ENCODE data around the gene SMCO2. TPM values are rescaled to one million over a fixed set of nuclear protein-coding genes. Genes with fewer than 3 reads are reported as not detected.
A peak's percentile ranks its signal among the peaks of the same experiment; 100 is the strongest.
"Not testable (repeated sequence)": the region's sequence is repeated elsewhere in the genome, so short reads cannot be mapped to it uniquely, and the experiment has no call there.

The SMCO2 gene
- total and polyA plus RNA-seq, 9 donors: not detected

GRCh38 chr12:27541031-27541719 is 94.6 kb downstream of the SMCO2 start:
- 32 to 62% (median 45%) methylated on average over 8 of the region's 8 CpGs for WGBS, 3 donors
- Histone ChIP-seq H3K4me1 (ENCODE audit: insufficient read depth) (peaks cover 34% of the 10 kb centered on the region), H3K27ac (peak overlapping the region in 1 of 2 donors; percentile 7), H3K36me3 (no peaks in the 10 kb centered on the region), H3K9me3 (no peaks in the 10 kb centered on the region), H3K27me3 (no peaks in the 10 kb centered on the region), H3K4me3 (no peak overlapping the region)
- intact Hi-C loops (cut with DNase I): no loop called here
- DNase-seq: no peak
- TF ChIP-seq EP300 (IDR thresholded peaks at IDR 0.05): no peak
- TF ChIP-seq, protein P1, sequence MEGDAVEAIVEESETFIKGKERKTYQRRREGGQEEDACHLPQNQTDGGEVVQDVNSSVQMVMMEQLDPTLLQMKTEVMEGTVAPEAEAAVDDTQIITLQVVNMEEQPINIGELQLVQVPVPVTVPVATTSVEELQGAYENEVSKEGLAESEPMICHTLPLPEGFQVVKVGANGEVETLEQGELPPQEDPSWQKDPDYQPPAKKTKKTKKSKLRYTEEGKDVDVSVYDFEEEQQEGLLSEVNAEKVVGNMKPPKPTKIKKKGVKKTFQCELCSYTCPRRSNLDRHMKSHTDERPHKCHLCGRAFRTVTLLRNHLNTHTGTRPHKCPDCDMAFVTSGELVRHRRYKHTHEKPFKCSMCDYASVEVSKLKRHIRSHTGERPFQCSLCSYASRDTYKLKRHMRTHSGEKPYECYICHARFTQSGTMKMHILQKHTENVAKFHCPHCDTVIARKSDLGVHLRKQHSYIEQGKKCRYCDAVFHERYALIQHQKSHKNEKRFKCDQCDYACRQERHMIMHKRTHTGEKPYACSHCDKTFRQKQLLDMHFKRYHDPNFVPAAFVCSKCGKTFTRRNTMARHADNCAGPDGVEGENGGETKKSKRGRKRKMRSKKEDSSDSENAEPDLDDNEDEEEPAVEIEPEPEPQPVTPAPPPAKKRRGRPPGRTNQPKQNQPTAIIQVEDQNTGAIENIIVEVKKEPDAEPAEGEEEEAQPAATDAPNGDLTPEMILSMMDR (IDR thresholded peaks at IDR 0.05): no peak
- TF ChIP-seq POLR2A (IDR thresholded peaks at IDR 0.05): no peak

DNA sequence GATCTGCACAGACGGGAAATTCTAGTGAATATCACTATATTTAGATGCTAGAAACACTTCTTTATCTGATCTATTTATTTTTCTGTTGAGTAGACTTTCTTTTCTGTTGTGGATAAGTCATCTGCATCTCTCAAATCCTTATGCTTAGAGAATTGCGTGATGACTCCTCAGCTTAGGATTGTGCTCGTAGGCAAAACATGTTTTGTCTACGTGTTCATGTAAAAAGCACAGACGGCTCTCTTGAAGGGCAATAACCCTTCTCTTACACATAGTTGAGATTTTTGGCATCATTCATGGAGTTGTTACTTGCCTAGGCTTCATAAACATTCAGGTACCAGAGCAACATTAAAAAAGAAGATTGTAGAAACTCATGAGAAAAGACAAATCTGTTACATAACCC is 96.1 kb downstream of the SMCO2 start:
- H3K9me3 ChIP-seq: no peaks in the 10 kb centered on the region
- WGBS, 3 donors: 9 to 21% (median 13%) methylated on average over 5 of the region's 5 CpGs
- H3K4me3 ChIP-seq: no peak overlapping the region
- H3K27ac ChIP-seq: peak overlapping the region in 1 of 2 donors; percentile 35
- DNase-seq: no peak
- TF ChIP-seq, protein P1 (IDR thresholded peaks at IDR 0.05): no peak
- TF ChIP-seq EP300 (IDR thresholded peaks at IDR 0.05): no peak
- TF ChIP-seq POLR2A (IDR thresholded peaks at IDR 0.05): no peak
- no peaks in the 10 kb centered on the region for H3K36me3 ChIP-seq
- peaks cover 42% of the 10 kb centered on the region for H3K4me1 ChIP-seq (ENCODE audit: insufficient read depth)
- no peaks in the 10 kb centered on the region for H3K27me3 ChIP-seq
- intact Hi-C loops (cut with DNase I): no loop called here

DNA sequence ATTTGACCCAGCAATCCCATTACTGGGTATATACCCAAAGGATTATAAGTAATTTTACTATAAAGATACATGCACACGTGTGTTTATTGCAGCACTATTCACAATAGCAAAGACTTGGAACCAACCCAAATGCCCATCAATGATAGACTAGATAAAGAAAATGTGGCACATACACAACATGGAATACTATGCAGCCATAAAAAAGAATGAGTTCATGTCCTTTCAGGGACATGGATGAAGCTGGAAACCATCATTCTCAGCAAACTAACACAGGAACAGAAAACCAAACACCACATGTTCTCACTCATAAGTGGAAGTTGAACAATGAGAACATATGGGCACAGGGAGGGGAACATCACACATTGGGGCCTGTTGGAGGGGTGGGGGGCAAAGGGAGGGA is 98.3 kb downstream of the SMCO2 start:
- DNase-seq; H3K27me3 ChIP-seq; intact Hi-C loops (cut with DNase I); H3K4me3 ChIP-seq; H3K36me3 ChIP-seq; H3K9me3 ChIP-seq: not testable (repeated sequence)
- peaks cover 43% of the 10 kb centered on the region for H3K4me1 ChIP-seq (ENCODE audit: insufficient read depth)
- H3K27ac ChIP-seq: peak overlapping the region in 1 of 2 donors; percentile 84
- WGBS, 3 donors: 94 to 100% (median 98%) methylated on average over 1 of the region's 1 CpG

- intact Hi-C loops (cut with DNase I): no loop called here
- no peak overlapping the region for H3K4me3 ChIP-seq
- 58 to 77% (median 70%) methylated on average over 9 of the region's 9 CpGs for WGBS, 3 donors
- peak overlapping the region in 1 of 2 donors; percentile 84 for H3K27ac ChIP-seq
- TF ChIP-seq, protein P1 (IDR thresholded peaks at IDR 0.05): no peak
- TF ChIP-seq EP300 (IDR thresholded peaks at IDR 0.05): no peak
- H3K36me3 ChIP-seq: no peaks in the 10 kb centered on the region
- H3K4me1 ChIP-seq (ENCODE audit: insufficient read depth): peaks cover 39% of the 10 kb centered on the region
- H3K9me3 ChIP-seq: no peaks in the 10 kb centered on the region
- H3K27me3 ChIP-seq: no peaks in the 10 kb centered on the region
- DNase-seq: no peak
Observed at GRCh38 chr12:27545665-27546064, 99.1 kb downstream of the SMCO2 start.

GRCh38 chr12:27547592-27547991 is 101.1 kb downstream of the SMCO2 start:
- 79 to 94% (median 92%) methylated on average over 5 of the region's 5 CpGs for WGBS, 3 donors
- no peaks in the 10 kb centered on the region for H3K27me3 ChIP-seq
- H3K27ac ChIP-seq: peak overlapping the region in 1 of 2 donors; percentile 84
- intact Hi-C loops (cut with DNase I): no loop called here
- no peaks in the 10 kb centered on the region for H3K9me3 ChIP-seq
- peak in 1 of 5 donors; percentile 57 for DNase-seq
- peaks cover 36% of the 10 kb centered on the region for H3K4me1 ChIP-seq (ENCODE audit: insufficient read depth)
- TF ChIP-seq, protein P1 (IDR thresholded peaks at IDR 0.05): no peak
- no peak for TF ChIP-seq EP300 (IDR thresholded peaks at IDR 0.05)
- TF ChIP-seq POLR2A (IDR thresholded peaks at IDR 0.05): no peak
- H3K4me3 ChIP-seq: no peak overlapping the region
- no peaks in the 10 kb centered on the region for H3K36me3 ChIP-seq
